Frontal cortex (tissue), 4 donors: ENCODE measurements around the gene RARRES2. TPM values are rescaled to one million over a fixed set of nuclear protein-coding genes. Genes with fewer than 3 reads are reported as not detected.

Experiments used
- DNase-seq, 2 donors: peaks; one replicate each; pipeline ENCODE4 v3.0.0; 2012; ENCODE audit warnings: low spot score in 2 of 2
- FAIRE-seq: peaks from 2 replicates; lab custom pipeline; 2012; peaks lifted over from hg19 to GRCh38; lab: Jason Lieb, UNC
- total RNA-seq: library from RNA; depleted of rRNA; stranded (reverse); fragments of >200 nt; gene quantifications from one replicate; pipeline ENCODE4 v1.2.3, GENCODE V29; 2014
- donor health status: control.
- donor health status: control.
- donor health status: control.

Gene RARRES2
- total RNA-seq, 1 donor from 2014 or later: 6.9 TPM

DNA sequence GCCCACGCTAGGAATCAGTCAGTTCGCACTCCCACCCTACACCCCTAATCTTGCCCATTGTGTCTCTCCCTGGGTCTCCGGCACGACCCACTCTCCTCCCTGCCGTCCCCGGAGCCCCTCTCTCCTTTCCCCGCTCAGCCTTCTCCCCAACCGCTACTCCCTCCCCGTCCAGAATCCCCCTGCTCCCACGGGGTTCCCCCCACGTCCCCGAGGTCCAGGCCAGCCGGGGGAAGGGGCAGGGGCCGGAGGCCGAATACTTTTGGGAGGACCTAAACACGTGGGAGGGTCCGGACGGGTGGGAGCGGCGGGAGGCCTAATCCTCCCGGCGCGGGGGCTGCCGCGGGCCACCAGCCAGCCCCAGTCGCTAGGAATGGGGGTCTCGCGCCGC, 560 bp downstream of the RARRES2 start:
- DNase-seq (no peak), FAIRE-seq (no peak)

DNA sequence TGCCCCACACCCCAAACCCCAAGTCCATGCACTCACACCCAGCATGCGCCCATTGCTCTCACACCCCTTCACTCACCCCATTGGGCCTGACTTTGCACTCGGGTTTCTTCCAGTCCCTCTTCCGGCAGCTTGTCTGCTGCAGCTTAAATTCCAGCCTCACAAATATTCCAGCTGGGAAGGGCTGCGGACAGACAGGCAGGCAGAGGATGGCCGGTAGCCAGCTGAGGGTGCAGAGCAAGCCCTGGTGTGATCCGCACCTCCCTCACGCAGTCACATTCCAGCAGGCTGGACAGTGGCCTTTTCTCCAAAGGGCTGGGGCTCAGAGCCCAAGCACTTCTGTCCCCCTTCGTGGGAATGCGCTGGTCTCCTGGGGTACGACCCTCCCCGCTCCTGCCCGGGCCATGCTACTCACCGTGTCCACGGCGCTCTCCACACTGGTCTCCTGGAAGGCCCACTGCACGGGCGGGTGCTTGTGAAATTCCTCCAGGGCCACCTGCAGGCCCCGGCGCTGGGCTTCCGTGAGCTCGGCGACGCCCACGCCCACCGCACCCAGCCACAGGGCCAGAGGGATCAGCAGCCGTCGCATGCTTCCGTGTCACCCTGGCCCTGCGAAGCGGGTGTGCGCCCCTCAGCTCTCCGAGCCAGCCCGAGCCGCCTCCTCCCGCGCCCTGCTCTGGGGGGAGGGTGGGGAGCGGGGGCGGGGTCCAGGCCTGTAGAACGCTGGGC, 1.2 kb downstream of the RARRES2 start:
- FAIRE-seq (no peak), DNase-seq (no peak)

DNA sequence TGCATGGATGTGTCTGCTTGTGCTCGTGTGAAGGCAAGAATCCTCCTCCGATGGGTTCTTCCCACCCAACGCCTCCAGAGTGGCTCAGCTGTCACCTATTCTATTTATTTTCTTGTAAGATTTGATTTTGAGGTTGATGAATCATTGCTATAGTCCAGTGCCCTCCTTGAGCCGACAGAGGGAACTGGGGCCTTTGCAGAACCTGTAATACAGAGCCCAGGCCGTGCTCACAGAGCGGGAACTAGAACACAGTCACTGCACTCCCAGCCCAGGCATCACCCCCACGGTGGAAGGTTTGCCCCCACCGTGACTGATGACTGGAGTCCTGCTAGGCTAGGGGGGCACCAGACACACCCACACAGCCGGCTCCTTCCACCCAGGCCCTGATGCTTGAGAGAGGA, 2.0 kb downstream of the RARRES2 start:
- DNase-seq: no peak
- no peak for FAIRE-seq

DNA sequence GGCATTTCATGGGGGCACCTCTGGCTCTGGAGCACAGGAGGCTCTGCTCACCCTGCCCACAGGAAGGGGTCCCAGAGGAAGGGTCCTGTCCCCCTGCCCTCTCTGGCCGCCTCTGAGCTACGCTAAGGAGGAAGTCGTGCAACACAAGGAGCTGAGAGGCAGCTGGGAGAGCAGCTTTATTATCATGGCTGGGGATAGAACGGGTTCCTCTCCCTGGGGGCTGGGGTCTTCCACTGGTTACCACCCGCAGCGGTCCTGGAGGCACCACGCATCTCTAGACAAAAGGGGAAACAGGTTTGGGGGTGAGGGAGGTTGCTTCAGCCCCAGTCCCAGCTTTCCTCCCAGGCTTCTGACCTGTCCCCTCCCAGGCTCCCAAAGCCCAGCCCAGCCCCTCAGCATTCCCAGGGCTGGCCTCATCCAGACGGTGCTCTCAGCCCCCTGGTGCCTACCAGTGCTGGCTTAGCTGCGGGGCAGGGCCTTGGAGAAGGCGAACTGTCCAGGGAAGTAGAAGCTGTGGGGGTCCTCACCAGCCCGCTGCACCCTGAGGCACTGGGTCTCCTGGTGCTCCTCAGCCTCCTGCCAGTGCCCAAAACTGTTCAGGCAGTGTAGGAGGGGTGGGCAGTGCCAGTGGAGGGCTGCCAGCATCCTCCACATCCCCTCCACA, 3.1 kb downstream of the RARRES2 start:
- no peak for FAIRE-seq
- DNase-seq: no peak

DNA sequence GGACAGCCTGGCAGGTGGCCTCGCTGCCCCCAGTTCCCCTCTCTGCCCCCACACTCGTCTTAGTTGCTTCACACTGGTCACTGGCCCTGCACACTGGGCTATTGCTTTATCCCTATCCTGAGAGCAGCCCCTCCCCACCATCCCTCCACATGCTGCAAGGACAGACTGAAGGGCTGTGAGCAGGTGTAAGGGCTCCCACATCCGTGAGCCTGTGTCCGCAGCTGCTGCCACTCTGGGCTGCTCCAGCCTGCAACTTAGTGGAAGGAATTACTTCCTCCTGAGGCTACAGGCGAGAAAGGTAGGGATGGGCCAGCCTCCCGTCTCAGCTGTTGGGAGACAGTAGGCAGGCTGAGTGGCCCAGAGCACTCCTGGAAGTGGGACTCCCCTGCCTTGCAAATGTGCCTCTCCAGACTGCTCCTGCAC, 3.8 kb downstream of the RARRES2 start:
- DNase-seq (no peak), FAIRE-seq (no peak)

DNA sequence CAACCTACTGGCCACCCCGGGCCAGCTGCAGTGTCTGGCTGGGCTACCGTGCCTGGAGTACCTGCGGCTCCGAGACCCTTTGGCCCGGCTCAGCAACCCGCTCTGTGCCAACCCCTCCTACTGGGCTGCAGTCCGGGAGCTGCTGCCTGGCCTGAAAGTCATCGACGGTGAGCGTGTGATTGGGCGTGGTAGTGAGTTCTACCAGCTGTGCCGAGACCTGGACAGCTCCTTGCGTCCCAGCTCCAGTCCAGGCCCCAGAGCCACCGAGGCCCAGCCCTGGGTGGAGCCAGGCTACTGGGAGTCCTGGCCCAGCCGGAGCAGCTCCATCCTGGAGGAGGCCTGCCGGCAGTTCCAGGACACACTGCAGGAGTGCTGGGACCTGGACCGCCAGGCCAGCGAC, 4.2 kb downstream of the RARRES2 start:
- no peak for FAIRE-seq
- DNase-seq: no peak

DNA sequence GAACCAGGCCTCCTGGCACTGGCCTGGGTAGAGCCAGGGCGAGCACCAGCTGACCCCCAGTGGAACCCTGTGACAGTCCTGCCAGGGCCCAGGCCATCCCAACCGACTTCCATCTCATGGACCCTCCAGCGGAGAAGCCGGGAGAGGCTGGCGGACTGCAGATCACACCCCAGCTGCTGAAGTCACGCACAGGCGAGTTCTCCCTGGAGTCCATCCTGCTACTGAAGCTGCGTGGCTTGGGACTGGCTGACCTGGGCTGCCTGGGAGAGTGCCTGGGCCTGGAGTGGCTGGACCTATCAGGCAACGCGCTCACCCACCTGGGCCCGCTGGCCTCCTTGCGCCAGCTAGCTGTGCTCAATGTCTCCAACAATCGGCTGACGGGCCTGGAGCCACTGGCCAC, 4.7 kb downstream of the RARRES2 start:
- FAIRE-seq (no peak), DNase-seq (no peak)

DNA sequence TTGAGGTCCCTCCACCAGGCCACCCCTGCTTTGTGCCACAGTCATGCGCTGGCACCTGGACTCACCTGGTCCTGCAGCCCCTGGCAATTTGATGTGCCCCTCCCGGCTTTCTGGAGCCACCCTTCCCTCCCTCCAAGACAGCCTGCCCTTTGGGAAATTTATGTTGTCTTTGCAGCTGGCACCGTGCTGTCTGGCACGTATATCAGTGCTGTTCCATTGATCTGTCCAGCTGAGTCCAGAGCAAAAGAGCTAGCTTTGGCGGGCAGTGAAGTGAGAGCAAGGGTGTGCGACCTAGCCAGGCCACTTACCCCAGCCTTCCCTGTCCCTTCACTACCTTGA, 5.7 kb downstream of the RARRES2 start:
- FAIRE-seq: no peak
- DNase-seq: no peak

DNA sequence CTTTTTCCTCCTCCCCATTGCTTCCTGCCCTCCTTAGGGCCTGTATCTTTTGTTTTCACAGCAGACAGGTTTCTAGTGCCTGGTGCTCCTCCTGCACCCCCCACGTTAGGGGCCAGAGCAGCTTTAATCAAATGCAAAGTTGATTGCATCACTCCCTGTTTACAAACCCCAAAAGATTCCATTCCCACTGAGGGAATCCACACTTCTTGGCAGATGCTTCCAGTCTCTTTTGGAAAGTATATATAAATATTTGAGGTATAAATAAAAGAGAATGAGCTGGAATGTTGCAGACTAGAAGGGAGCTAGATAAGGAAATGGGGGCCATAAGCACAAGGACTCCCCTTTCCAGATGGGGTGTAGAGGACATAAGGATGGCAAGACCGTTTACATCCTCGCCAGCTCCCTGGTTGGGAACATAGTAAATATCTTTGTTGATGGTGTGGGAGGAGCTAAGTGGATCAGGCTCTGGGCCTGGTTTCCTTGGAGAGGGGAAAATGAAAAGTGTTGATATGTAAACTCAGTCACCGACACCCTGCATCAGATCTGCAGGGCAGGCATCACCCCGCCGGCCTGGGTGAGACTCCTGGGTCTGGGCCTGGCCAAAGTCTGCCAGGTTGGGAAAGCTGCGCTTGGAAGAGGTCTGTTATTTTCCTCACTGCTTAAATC, 6.2 kb downstream of the RARRES2 start:
- FAIRE-seq: no peak
- DNase-seq: no peak

DNA sequence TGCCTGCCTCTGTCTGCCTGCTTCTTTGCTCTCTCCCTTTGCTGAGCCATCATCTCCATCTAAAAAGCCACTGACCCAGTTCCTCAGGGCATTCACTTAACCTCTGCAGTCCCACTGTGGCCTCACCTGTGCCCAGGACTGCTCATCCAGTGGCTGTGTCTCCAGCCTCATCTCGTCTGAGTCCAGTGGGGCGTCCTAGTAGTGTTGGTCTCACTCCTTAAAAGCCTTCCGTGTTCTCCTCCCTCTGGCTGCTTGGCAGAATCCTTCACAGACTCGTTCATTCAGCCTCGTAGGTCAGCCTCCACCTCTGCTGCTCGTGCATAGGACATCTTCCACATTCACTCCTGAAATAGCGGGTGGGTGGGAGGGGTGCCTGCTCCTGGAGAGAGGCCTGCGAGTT, 7.3 kb downstream of the RARRES2 start:
- FAIRE-seq (no peak), DNase-seq (no peak)

DNA sequence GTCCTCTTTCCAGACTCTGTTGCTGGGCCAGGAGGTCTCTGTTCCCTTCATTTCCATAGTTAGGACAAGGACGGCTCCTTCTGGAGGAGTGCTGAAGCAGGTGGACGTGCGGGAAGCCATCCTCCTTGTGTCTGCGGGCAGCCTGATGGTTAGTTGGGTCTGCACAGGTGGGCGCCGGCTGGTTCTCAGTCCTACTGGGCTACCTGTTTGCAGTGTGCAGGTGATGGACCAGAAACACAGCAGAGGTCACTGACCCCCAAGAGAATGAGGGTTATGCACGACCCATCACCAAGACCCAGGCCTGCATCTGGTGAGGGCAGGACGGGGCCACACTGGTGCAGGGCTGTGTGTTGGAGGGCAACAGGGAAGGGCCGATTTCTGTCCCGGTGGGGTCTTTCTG, 7.8 kb downstream of the RARRES2 start:
- DNase-seq: no peak
- no peak for FAIRE-seq

DNA sequence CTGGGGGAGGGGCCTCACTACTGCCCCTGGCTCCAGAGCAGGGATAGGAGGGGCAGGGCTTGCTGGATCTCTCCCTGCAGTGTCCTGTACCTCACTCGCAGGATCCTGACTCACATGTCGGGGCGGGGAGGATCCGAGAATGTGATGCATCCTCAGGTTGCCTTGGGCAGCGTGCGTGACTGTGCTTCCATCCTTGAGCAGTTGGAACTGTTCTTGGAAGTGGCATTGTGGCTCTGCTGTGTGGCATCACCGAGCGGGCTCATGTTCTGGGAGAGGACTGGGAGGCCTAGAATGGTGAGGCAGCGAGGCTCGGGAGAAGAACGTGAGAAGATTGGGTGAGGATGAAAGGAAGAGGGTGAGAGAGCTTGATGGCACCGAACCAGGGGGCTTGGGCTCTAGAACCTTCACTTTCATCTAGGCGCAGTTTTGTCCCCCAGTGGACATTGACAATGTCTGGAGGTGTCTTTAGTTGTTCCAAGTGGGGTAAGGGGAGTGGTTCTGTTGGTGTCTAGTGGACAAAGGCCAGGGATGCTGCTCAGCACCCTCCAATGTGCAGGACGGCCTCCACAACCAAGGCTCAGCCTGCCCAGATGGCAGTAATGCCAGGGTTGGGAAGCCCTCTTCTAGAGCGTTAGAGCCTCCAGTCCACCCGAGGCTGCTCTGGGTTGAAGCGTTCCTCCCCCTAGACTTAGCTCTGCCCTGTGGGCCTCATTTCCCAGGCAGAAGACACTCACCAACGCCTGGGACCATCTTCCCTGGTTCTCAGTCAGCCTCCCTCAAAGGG, 8.4 kb downstream of the RARRES2 start:
- DNase-seq: no peak
- no peak for FAIRE-seq

DNA sequence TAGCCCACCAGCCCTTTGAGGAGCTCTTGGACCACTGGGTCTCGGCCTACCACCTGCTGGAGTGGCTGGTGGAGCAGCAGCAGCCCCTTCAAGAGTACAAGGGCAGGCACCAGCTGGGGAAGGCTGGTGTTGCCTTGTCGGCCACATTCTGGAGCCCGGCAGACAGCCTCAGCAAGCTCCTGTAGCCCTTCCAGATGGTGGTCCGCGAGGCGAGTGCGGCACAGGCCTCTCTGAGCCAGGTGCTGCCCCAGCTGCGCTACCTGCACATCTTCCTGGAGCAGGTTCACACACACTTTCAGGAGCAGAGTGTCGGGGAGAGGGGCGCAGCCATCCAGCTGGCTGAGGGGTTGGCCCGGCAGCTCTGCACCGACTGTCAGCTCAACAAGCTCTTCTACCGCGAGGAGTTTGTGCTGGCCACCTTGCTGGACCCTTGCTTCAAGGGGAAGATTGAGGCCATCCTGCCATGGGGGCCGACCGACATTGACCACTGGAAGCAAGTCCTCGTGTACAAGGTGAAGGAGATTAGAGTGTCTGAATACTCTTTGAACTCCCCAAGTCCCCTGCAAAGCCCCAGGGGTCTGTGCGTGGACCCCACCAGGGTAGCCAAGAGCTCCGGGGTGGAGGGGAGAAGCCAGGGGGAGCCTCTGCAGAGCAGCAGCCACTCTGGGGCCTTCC, 11.1 kb downstream of the RARRES2 start:
- FAIRE-seq (no peak), DNase-seq (no peak)

DNA sequence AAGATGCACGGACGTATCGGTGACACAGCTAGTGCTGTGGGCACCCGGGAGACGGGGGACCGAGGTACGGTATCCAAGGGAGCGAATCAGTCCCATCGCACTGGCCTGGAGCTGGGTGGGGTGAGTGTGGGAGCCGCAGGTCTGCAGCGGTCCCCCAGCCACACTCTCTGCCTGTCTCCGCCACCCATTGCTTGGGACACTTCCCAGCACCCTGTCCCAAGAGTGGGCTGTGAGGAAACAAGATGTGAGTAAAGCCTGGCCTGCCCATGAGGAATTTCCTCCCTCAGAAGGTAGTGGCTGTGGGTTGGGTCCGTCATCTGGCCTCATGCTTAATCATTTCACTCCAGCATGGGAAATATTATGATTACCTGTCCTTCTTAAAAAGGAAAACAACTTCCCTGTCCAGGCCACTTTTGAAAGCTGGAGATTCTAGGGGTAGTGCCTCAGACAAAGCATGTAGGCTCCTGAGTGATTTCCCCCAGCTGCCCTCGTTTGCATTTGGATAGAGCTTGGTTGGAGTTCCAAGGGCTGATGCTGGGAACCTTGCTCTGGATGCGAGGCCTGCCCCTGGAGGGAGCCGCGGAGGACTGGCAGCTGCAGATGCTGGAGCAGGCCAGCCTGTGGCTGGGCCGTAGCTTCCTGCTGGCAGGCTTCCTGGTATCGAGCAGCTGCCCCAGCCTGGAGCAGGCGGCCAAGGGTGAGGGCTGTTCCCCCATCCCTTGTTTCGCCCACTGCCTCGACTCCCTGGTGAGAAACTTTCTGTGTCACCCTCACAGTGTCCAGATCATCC, 11.9 kb downstream of the RARRES2 start:
- DNase-seq: no peak

DNA sequence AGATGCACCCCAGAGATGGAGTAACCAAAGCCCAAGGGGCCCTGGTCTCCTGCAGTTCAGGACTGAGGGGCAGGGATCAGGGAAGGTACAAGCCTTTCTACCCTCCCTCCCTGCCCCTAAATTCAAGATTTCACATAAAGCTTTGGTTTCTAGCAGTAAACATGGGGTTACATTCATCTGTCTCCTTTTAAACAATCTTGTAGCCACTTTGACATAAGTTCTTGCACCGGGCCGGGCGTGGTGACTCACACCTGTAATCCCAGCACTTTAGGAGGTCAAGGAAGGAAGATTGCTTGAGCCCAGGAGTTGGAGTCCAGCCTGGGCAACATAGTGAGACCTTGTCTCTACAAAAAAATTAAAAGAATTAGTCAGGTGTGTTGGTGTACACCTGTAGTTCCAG, 14.1 kb downstream of the RARRES2 start:
- FAIRE-seq (no peak), DNase-seq (no peak)

More for the DNA sequence above, 11.9 kb downstream of the RARRES2 start:
- FAIRE-seq: no peak

DNA sequence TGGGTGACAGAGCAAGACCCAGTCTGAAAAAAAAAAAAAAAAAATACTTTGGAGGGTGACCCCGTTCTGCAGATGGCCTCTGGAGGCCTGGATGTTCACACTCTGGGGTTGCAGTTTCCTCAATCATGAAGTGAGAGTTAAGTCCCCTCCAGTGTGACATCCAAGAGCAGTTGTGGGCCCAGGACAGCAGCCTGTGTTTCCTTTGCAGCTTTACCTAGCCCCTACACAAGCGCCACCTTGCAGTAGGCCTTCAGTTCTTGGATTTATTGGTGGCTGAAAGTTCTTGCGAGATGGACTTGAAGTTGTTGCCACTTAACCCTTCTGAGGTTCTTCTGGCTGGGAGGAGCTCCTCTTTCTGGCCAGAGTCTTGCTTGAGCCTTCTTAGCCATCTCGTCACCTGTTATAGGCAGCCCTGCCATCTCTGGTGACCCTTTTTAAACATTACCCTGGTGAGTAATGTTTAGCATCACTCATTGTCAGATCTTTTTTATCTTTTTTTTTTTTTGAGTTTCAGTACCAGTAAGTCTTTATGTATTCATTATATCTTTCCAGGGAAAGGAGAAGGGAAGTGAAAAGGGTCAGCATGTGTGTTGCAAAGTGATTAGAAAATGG, 14.7 kb downstream of the RARRES2 start:
- DNase-seq: no peak
- no peak for FAIRE-seq

DNA sequence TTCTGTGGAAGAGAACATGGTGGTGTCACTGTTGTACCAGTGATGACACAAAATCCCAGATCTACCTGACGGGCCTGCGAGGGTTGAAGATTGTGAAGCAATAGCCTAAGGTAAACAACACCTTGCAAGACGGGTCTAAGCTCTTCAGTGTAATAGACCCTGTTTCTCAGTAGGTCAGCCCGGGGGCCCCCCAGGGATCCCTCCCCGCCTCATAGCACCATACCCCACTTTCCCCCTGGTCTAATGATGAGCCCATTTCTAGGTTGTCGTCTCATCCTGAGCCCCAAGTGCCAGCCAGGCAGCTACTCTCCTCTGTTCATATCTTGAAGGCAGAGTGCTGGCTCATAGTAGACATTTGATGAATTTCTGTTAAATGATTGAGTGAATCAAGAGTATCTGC, 15.5 kb downstream of the RARRES2 start:
- FAIRE-seq (no peak), DNase-seq (no peak)

DNA sequence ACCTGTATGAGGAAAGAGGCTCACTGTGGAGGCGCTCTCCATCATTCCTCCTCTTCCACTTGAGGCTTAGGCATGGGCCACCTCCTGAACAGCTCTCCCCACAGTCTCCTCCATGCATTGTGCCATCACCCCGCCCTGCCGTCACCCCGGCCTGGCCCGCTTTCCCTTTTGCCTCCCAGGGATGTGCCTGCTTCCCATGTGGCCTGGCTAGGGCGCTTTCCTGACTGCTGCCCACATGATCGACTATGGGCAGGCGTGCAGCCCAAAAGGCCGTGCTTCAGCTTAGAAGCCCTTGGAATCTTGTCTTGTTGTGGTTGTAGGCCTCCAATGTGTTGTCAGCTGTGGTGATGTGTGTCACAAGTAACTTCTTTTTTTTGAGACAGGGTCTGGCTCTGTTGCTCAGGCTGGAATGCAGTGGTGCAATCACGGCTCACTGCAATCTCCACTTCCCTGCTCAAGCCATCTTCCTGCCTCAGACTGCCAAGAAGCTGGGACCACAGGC, 16.3 kb downstream of the RARRES2 start:
- no peak for DNase-seq
- no peak for FAIRE-seq
